Transverse colon (tissue), 3 donors: ENCODE measurements around the gene ARFGAP1.

Source experiments
- CTCF ChIP-seq, 5 experiments: fragments of 200-600 bp in 3 of 5; fragments of 450-650 bp in 2 of 5; sonication (generic) in 3 of 5; IDR thresholded peaks; 1 replicate in 2 of 5; 2 replicates in 3 of 5; pipeline ENCODE4 v1.5.1; 2016 to 2017; ENCODE audit warnings: antibody characterized with exemption in 5 of 5, inconsistent platforms in 3 of 5, mild to moderate bottlenecking in 2 of 5, moderate library complexity in 1 of 5
- EP300 ChIP-seq: sonication (generic); formaldehyde crosslinking; IDR thresholded peaks from one replicate; pipeline ENCODE4 v1.6.1; 2017; ENCODE audit warnings: antibody characterized with exemption, low read depth
- POLR2A ChIP-seq: fragments of 450-650 bp; IDR thresholded peaks from one replicate; pipeline ENCODE4 v1.6.1; 2016; ENCODE audit warnings: antibody characterized with exemption, mild to moderate bottlenecking, moderate library complexity

- TF ChIP-seq CTCF (IDR thresholded peaks at IDR 0.05) (no peak), POLR2A (no peak), EP300 (no peak)
These were observed 1.8 kb upstream of the ARFGAP1 start for GRCh38 chr20:63270606-63271325.
